DMS79 treated with DMSO at 0.1 percent for 48 hours (cell line): ENCODE results near the gene SLC22A5.
A peak's percentile ranks its signal among the peaks of the same experiment; 100 is the strongest.

Source experiments
- DNase-seq: peaks from one replicate; lab custom pipeline; 2025; lab: John Stamatoyannopoulos, UW

SLC22A5 gene

GRCh38 chr5:132369474-132370180, at the start of gene SLC22A5:
Gene SLC22A5 (plus strand): TSS chr5:132369710. CDS start chr5:132369973, 263 bp downstream.
- peak; percentile 4 for DNase-seq

GRCh38 chr5:132319975-132320374, 49.5 kb upstream of the SLC22A5 start:
- no peak for DNase-seq

- no peak for DNase-seq
Observed at GRCh38 chr5:132321109-132321721, 48.3 kb upstream of the SLC22A5 start.

GRCh38 chr5:132322266-132322665, 47.2 kb upstream of the SLC22A5 start:
- no peak for DNase-seq

- no peak for DNase-seq
Observed at GRCh38 chr5:132323202-132323601, 46.3 kb upstream of the SLC22A5 start.

- DNase-seq: no peak
Observed at GRCh38 chr5:132325691-132326090, 43.8 kb upstream of the SLC22A5 start.

- no peak for DNase-seq
Observed at GRCh38 chr5:132327252-132327955, 42.1 kb upstream of the SLC22A5 start.

GRCh38 chr5:132334812-132335211, 34.7 kb upstream of the SLC22A5 start:
- no peak for DNase-seq

GRCh38 chr5:132335402-132335801, 34.1 kb upstream of the SLC22A5 start:
- no peak for DNase-seq

- DNase-seq: no peak
Observed at GRCh38 chr5:132339502-132339901, 30.0 kb upstream of the SLC22A5 start.

GRCh38 chr5:132342291-132343180, 27.0 kb upstream of the SLC22A5 start:
- no peak for DNase-seq

GRCh38 chr5:132344775-132345514, 24.6 kb upstream of the SLC22A5 start:
- DNase-seq: no peak

GRCh38 chr5:132353486-132353995, 16.0 kb upstream of the SLC22A5 start:
- DNase-seq: no peak

GRCh38 chr5:132354381-132355139, 14.9 kb upstream of the SLC22A5 start:
- DNase-seq: no peak

GRCh38 chr5:132355140-132355765, 14.3 kb upstream of the SLC22A5 start:
- no peak for DNase-seq

- no peak for DNase-seq
Observed at GRCh38 chr5:132358775-132359174, 10.7 kb upstream of the SLC22A5 start.

GRCh38 chr5:132362086-132362485, 7.4 kb upstream of the SLC22A5 start:
- DNase-seq: no peak

GRCh38 chr5:132363431-132364112, 5.9 kb upstream of the SLC22A5 start:
- peak; percentile 2 for DNase-seq

GRCh38 chr5:132364319-132364718, 5.2 kb upstream of the SLC22A5 start:
- DNase-seq: no peak
